Skeletal muscle satellite cell (primary cell): Measurements from ENCODE around the gene PIK3IP1.
"Not testable (repeated sequence)": the region's sequence is repeated elsewhere in the genome, so short reads cannot be mapped to it uniquely, and the experiment has no call there.

ENCODE experiments used
- H3K27me3 ChIP-seq: 2 replicates; pipeline ENCODE4 v1.7.0; 2013; ENCODE audit warnings: low read length; ENCODE audit not compliant: control insufficient read depth, insufficient read depth
- H3K36me3 ChIP-seq: 2 replicates; pipeline ENCODE4 v1.7.0; 2013; ENCODE audit warnings: mild to moderate bottlenecking, control low read depth, low read length; ENCODE audit not compliant: insufficient read depth
- H3K4me1 ChIP-seq: 2 replicates; pipeline ENCODE4 v1.7.0; 2013; ENCODE audit warnings: low read length; ENCODE audit not compliant: control insufficient read depth, insufficient read depth
- H3K4me2 ChIP-seq: 2 replicates; pipeline ENCODE4 v1.7.0; 2013; ENCODE audit warnings: mild to moderate bottlenecking, low read length
- H3K4me3 ChIP-seq: 2 replicates; pipeline ENCODE4 v1.7.0; 2013; ENCODE audit warnings: low read length
- H3K9ac ChIP-seq: 2 replicates; pipeline ENCODE4 v1.7.0; 2013; ENCODE audit warnings: mild to moderate bottlenecking, low read depth, low read length, moderate library complexity
- H3K9me3 ChIP-seq: replicated peaks from 2 replicates; pipeline ENCODE4 v1.7.0; 2013; ENCODE audit warnings: mild to moderate bottlenecking, control low read depth, low read length

PIK3IP1 gene

GRCh38 chr22:31329453-31330215 is 37.3 kb upstream of the PIK3IP1 start:
- Histone ChIP-seq H3K9me3 (no peaks in the 10 kb centered on the region), H3K4me1 (peaks cover 12% of the 10 kb centered on the region), H3K27me3 (no peaks in the 10 kb centered on the region), H3K4me2 (no peak overlapping the region), H3K9ac (no peak overlapping the region), H3K36me3 (peaks cover 50% of the 10 kb centered on the region), H3K4me3 (no peak overlapping the region)

DNA sequence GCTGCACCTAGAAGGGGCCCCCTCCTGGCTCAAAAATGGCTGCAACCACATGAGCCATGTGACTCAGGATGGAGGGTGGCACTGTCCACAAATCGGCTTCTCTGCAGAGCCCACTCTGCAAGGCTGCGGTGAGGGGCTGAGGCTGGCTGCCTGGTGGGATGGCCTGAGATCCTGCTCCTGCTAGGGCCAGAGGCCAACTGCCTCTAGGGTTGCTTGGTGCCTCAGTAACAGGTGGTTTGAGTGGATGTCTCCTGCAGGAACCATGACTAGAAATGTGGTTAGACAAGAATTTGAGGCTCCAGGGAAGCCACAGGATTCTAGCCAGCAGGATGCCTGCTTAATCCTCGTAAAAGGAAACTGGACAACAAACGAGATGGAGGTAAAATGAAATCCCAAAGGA is 36.7 kb upstream of the PIK3IP1 start:
- Histone ChIP-seq H3K4me3 (no peak overlapping the region), H3K36me3 (peaks cover 44% of the 10 kb centered on the region), H3K4me2 (no peak overlapping the region), H3K9me3 (no peaks in the 10 kb centered on the region), H3K27me3 (no peaks in the 10 kb centered on the region), H3K9ac (no peak overlapping the region), H3K4me1 (peaks cover 12% of the 10 kb centered on the region)

GRCh38 chr22:31328544-31328960 is 36.3 kb upstream of the PIK3IP1 start:
- H3K27me3 ChIP-seq, result no peaks in the 10 kb centered on the region
- H3K9me3 ChIP-seq, result no peaks in the 10 kb centered on the region
- peaks cover 44% of the 10 kb centered on the region for H3K36me3 ChIP-seq
- H3K9ac ChIP-seq, result no peak overlapping the region
- H3K4me2 ChIP-seq, result no peak overlapping the region
- H3K4me3 ChIP-seq, result no peak overlapping the region
- peaks cover 12% of the 10 kb centered on the region for H3K4me1 ChIP-seq

GRCh38 chr22:31327806-31328543 is 35.7 kb upstream of the PIK3IP1 start:
- H3K4me2 ChIP-seq, result no peak overlapping the region
- H3K9me3 ChIP-seq, result no peaks in the 10 kb centered on the region
- H3K36me3 ChIP-seq, result peaks cover 44% of the 10 kb centered on the region
- peaks cover 9% of the 10 kb centered on the region for H3K4me1 ChIP-seq
- no peaks in the 10 kb centered on the region for H3K27me3 ChIP-seq
- H3K4me3 ChIP-seq, result no peak overlapping the region
- H3K9ac ChIP-seq, result no peak overlapping the region

DNA sequence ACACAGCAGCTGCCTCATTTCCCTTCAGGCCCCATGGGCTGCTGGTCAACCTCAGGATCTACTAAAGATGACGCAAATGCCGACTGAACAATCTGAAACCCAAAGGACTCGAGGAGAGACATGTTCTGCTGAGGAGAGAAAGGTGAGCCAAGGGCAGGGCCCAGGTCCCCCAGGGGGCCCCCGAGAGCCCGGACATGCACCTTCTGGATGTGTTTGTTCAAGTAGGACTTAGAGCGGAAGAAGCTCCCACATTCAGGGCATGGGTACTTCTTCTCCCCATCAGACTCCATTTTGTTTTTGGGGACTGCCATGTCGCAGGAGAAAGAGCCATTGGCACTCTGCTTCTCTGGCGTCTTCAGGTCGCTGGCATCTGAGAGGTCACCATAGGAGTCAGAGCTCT is 34.6 kb upstream of the PIK3IP1 start:
- Histone ChIP-seq H3K9me3 (no peaks in the 10 kb centered on the region), H3K4me2 (no peak overlapping the region), H3K4me3 (no peak overlapping the region), H3K27me3 (no peaks in the 10 kb centered on the region), H3K36me3 (peaks cover 36% of the 10 kb centered on the region), H3K9ac (no peak overlapping the region), H3K4me1 (peaks cover 4% of the 10 kb centered on the region)

GRCh38 chr22:31323578-31324550 is 31.6 kb upstream of the PIK3IP1 start:
- Histone ChIP-seq H3K9me3 (no peaks in the 10 kb centered on the region), H3K27me3 (no peaks in the 10 kb centered on the region), H3K4me1 (peaks cover 4% of the 10 kb centered on the region), H3K4me2 (no peak overlapping the region), H3K9ac (no peak overlapping the region), H3K36me3 (peaks cover 20% of the 10 kb centered on the region), H3K4me3 (no peak overlapping the region)

DNA sequence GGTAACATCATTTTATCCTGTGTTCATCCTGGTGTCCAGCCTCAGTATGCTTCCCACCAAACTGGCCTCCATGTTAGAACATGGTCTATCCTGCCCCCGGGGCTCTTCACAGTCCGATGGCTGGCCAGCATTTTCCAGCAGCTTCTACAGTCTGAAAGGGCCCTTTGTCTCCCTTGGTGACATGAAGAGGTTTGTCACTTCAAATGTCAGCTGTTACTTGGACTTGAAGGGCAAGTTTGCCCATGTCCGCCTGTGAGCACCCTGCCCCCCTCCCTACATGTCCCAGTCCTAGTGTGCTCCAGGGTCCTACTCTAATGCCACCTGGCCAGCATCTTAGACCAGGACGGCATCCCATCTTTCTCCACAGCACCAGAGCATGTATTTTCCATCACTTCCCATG is 29.1 kb upstream of the PIK3IP1 start:
- no peak overlapping the region for H3K4me3 ChIP-seq
- H3K4me2 ChIP-seq, result no peak overlapping the region
- H3K9ac ChIP-seq, result no peak overlapping the region
- no peaks in the 10 kb centered on the region for H3K27me3 ChIP-seq
- H3K4me1 ChIP-seq, result no peaks in the 10 kb centered on the region
- peaks cover 11% of the 10 kb centered on the region for H3K36me3 ChIP-seq
- no peaks in the 10 kb centered on the region for H3K9me3 ChIP-seq

GRCh38 chr22:31314220-31314619 is 21.9 kb upstream of the PIK3IP1 start:
- not testable (repeated sequence) for H3K4me1 ChIP-seq, H3K9me3 ChIP-seq, H3K27me3 ChIP-seq, H3K9ac ChIP-seq, H3K4me2 ChIP-seq, H3K36me3 ChIP-seq, H3K4me3 ChIP-seq

- Histone ChIP-seq H3K4me3 (no peak overlapping the region), H3K9ac (peak overlapping the region; percentile 23), H3K4me2 (peak overlapping the region; percentile 5), H3K9me3 (no peaks in the 10 kb centered on the region), H3K36me3 (no peaks in the 10 kb centered on the region), H3K27me3 (peaks cover 4% of the 10 kb centered on the region), H3K4me1 (no peaks in the 10 kb centered on the region)
Observed at GRCh38 chr22:31313366-31314147, 21.3 kb upstream of the PIK3IP1 start.

DNA sequence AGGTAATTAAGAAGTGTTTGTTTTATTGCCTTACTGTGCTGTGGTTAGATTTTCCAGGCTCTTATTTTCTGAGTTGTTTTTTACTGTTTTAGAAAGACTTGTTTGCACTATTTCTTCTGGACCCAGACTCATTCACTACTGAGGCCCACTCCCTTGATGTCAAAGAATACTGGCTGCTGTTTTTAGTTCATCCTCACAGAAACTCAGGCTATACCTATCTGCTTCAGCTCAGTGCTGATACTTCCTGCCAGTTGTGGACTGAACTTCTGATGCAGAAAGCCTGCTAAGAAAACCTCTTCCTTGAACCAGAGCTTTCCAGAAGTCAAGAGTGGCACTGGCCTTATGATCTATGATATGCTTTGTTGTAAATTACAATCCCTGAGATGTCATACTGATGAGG is 15.9 kb upstream of the PIK3IP1 start:
- Histone ChIP-seq H3K36me3 (no peaks in the 10 kb centered on the region), H3K9me3 (no peaks in the 10 kb centered on the region), H3K27me3 (peaks cover 8% of the 10 kb centered on the region), H3K4me2 (no peak overlapping the region), H3K4me3 (no peak overlapping the region), H3K9ac (no peak overlapping the region), H3K4me1 (no peaks in the 10 kb centered on the region)
